C4-2B (cell line): ENCODE results near the gene CTIF.

Experiments
- H3K27ac ChIP-seq: fragments of 450-650 bp; 2 replicates; pipeline ENCODE4 v1.5.1; 2017
- ZFX ChIP-seq: fragments of 450-650 bp; IDR thresholded peaks from 2 replicates; pipeline ENCODE4 v1.6.1; 2017
- TF ChIP-seq, protein P1 (sequence below): fragments of 450-650 bp; conservative IDR thresholded peaks from 2 replicates; pipeline ENCODE4 v1.5.1; 2017; ENCODE audit warnings: mild to moderate bottlenecking

Gene CTIF

DNA sequence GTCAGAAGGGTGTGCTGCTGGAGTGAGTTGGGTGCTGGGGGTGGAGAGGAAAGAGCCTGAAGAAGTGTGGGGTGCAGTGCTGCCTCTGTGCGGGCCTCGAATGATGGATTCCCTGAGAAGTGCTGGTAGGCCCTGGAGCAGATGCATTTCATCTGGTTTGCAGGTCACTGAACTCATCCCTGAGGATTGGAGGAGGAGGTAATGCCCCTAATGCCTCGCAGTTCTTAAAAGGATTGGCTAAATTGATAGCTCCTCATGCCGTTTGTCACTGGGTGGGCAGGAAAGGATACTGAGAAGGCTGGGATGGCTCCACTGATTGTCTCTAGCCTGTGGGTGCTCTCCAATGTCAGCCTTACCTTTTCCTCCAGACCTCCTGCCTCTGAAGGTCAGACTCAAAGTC lies 74.1 kb downstream of the CTIF start:
- no peak overlapping the region for H3K27ac ChIP-seq
- TF ChIP-seq, protein P1, sequence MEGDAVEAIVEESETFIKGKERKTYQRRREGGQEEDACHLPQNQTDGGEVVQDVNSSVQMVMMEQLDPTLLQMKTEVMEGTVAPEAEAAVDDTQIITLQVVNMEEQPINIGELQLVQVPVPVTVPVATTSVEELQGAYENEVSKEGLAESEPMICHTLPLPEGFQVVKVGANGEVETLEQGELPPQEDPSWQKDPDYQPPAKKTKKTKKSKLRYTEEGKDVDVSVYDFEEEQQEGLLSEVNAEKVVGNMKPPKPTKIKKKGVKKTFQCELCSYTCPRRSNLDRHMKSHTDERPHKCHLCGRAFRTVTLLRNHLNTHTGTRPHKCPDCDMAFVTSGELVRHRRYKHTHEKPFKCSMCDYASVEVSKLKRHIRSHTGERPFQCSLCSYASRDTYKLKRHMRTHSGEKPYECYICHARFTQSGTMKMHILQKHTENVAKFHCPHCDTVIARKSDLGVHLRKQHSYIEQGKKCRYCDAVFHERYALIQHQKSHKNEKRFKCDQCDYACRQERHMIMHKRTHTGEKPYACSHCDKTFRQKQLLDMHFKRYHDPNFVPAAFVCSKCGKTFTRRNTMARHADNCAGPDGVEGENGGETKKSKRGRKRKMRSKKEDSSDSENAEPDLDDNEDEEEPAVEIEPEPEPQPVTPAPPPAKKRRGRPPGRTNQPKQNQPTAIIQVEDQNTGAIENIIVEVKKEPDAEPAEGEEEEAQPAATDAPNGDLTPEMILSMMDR: no peak
- no peak for TF ChIP-seq ZFX

DNA sequence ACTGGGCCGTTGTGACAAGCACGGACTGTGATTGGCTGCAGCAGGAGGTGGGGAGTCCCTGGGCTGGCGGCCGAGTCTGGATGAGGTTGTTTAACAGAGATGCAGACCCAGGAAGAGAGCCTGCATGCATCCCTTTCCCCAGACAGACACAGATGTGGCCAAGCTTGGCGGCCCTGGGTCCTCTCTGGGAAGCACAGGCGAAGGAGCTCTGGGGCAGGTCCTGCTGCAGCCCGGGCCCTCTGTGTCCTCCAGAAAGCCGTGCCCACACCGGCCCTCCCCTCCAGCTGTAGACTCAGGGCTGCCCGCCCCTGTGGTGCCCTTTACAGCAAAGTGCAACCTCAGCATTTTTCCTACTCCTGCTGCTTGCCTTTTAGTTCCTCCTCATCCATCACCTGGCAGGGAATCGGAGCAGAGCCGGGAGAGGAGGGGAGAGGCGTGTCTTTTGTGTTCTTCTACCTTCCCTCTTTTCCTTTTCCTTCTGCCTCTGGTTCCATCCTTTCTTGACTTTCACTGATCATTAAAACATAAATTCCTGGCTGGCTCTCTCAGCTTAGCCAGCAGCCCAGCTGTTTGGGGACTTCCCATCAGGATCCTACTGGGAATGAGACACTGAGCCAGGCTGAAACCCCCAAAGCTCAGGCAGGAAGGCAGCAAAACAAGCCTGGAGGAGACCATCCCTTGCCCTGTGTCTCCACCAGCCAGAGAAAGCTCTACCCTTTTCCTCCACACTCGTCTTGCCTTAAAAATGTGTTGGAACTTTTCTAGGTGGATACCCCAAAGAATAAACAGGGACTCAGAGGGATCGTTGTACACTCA lies 75.0 kb downstream of the CTIF start:
- TF ChIP-seq, protein P1: no peak
- TF ChIP-seq ZFX: no peak
- no peak overlapping the region for H3K27ac ChIP-seq

DNA sequence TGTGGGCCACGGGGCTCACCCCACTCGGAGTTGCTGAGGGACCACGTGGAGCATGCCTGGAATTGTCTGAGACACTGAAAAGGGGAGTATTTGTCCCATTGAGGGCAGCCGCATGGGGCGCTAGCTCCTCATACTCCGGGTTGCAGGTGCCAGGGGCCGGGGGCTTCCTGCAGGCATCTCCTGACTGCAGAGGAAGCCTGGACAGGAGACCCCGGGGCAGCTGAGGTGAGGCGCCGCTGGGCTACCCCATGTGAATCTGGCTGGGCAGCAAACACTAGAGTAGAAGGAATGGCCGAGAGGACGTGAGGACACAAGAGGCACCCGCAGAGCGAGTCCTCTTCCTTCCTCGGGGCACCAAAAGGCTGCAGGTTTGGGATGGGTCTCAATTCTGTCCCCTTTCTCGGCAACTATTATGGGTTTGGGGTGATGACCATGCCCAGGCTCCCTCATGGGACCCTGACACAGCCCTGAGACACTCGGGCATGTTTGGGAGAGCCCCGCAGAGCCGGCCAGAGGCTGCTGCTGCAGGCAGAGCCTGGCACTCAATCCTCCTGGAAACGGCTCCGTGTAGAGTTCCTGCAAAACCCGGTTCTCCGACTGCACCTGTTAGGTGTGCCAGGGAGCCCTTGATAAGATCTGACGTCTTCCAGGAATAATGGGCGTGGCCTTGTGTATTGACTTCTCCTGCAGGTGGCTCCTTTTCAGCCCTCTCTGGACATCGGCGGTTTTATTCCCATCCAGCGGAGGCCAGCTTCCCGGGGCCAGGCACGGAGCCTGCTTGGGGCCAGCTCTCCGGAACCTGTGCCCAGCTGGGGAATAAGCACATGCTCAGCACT lies 77.0 kb downstream of the CTIF start:
- H3K27ac ChIP-seq: no peak overlapping the region
- TF ChIP-seq, protein P1: peak; percentile 59
- no peak for TF ChIP-seq ZFX

DNA sequence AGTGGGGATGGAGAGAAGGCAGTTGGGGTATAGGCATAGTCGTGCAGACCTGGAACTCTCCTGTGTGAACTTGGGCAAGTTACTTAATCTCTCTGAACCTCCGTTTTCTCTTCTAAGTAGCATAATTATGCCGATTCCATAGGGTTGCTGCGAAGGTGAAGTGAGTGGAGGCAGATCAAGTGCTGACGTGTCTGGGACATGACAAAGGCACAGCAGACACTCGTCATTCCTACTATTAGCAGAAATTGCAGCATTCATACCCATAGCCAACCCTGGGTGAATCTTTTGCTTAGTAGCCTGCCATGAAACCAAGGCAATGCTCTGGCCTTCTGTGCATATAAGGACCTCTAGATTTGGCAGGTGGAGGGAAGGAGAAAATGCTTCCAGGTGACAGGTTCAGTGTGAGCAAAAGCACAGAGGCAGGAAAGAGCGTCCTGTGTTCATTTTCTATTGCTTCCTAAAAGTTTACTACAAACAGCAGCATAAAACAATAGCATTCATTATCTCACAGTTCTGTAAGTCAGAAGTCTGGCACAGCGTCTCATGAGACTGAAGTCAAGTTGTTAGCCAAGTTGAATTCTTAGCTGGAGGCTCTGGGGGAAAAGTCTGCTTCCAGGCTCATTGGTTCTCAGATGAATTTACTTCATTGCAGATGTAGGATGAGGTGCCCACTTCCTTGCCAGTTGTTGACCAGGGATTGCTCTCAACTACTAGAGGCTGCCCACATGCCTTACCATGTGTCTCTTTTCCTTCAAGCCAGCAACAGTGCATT lies 77.8 kb downstream of the CTIF start:
- TF ChIP-seq, protein P1: no peak
- no peak for TF ChIP-seq ZFX
- H3K27ac ChIP-seq: no peak overlapping the region

DNA sequence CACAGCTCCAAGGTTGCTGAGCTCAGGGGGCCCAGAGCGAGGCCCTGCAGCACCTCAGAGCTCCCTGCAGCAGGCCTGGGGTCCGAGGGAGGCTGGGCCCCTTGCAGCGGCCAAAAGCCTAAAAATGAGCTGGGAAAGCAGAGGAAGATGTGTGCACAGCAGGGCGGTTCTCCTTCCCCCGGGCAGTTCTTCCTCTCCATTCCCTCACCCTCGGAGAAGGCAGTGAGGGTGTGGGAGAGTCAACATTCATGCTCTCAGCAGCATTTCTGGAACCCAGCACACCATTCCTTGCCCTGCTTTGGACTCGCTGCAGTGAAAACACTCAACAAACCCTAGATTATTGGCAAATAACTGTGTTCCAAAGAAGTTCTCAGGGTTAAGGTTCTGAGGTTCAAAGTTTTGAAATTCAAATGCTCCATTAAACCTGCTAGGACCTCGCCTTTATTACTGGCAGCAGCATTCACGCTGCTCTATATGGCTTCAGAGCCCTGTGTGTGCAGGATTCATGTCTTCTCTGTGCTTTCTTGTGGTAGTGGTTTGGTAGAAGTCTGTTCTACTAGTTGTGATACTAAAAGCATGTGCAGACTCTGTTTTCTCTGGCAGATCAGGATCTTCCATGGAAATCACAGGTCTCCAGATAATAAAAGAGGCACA lies 79.1 kb downstream of the CTIF start:
- no peak overlapping the region for H3K27ac ChIP-seq

DNA sequence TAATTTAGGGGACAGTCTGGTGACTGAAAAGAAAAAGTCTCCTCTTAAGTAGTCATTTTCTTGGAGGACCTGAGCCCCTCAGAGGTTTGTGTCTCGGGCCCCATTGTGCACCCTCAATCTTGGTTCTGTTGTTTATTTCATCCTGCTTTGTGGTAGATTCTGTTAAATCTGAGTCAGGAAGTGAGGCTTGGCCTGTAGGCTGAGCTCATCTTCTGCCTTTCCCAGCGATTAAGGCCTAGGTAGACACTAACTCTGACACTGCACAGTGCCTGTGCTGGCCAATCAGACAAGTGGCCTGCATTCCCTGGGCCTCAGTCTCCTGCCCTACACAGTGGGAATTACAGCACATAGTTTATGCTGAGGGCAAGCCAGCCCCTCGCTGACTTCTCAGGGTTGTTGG lies 80.2 kb downstream of the CTIF start:
- no peak for TF ChIP-seq ZFX
- TF ChIP-seq, protein P1: no peak
- no peak overlapping the region for H3K27ac ChIP-seq

More for the DNA sequence above, 79.1 kb downstream of the CTIF start:
- TF ChIP-seq, protein P1: no peak
- no peak for TF ChIP-seq ZFX
